Gastroesophageal sphincter (tissue), 4 donors: ENCODE measurements around the gene MFNG. TPM values are rescaled to one million over a fixed set of nuclear protein-coding genes. Genes with fewer than 3 reads are reported as not detected.
A peak's percentile ranks its signal among the peaks of the same experiment; 100 is the strongest.

Source experiments
- ATAC-seq: fragments of 150-250 bp; one replicate; pipeline ENCODE4 v1.9.1; 2016; ENCODE audit warnings: mild to moderate bottlenecking, moderate library complexity
- H3K27ac ChIP-seq, 4 donors: fragments of 200-600 bp; sonication (generic) in 3 of 4; 1 replicate in 3 of 4; 2 replicates in 1 of 4; pipeline ENCODE4 v1.5.1; 2016 to 2019
- H3K27me3 ChIP-seq: fragments of 200-600 bp; sonication (generic); one replicate; pipeline ENCODE4 v1.5.1; 2019
- H3K36me3 ChIP-seq, 2 donors: fragments of 200-600 bp; sonication (generic); one replicate each; pipeline ENCODE4 v1.5.1; 2019; ENCODE audit warnings: control low read depth in 1 of 2
- H3K4me1 ChIP-seq, 3 donors: fragments of 200-600 bp; sonication (generic); 1 replicate in 2 of 3; 2 replicates in 1 of 3; pipeline ENCODE4 v1.5.1; 2016 to 2019; ENCODE audit warnings: control low read depth in 2 of 3
- H3K4me3 ChIP-seq, 2 donors: fragments of 200-600 bp; sonication (generic); one replicate each; pipeline ENCODE4 v1.5.1; 2019; ENCODE audit warnings: mild to moderate bottlenecking in 1 of 2, moderate library complexity in 1 of 2
- H3K9me3 ChIP-seq, 3 donors: fragments of 200-600 bp; sonication (generic); one replicate each; pipeline ENCODE4 v1.5.1; 2017 to 2019; ENCODE audit warnings: control low read depth in 2 of 3
- CTCF ChIP-seq, 4 experiments: fragments of 200-600 bp in 2 of 4; fragments of 450-650 bp in 2 of 4; sonication (generic) in 1 of 4; IDR thresholded peaks; one replicate each; pipeline ENCODE4 v1.5.1; 2017 to 2019; ENCODE audit warnings: antibody characterized with exemption in 4 of 4, mild to moderate bottlenecking in 2 of 4, moderate library complexity in 2 of 4
- EP300 ChIP-seq: sonication (generic); formaldehyde crosslinking; IDR thresholded peaks from one replicate; pipeline ENCODE4 v1.6.1; 2017; ENCODE audit warnings: antibody characterized with exemption, mild to moderate bottlenecking
- POLR2A ChIP-seq, 2 donors: fragments of 450-650 bp; IDR thresholded peaks; one replicate each; pipeline ENCODE4 v1.6.1; 2017; ENCODE audit warnings: antibody characterized with exemption in 2 of 2, mild to moderate bottlenecking in 2 of 2, moderate library complexity in 1 of 2
- POLR2AphosphoS5 ChIP-seq: sonication (generic); formaldehyde crosslinking; IDR thresholded peaks from one replicate; pipeline ENCODE4 v1.6.1; 2017; ENCODE audit warnings: antibody characterized with exemption
- WGBS, 2 donors: methylation state at CpG; one replicate each; pipeline ENCODE4 v1.1.5; 2018; ENCODE audit warnings: low coverage in 1 of 2; 5-methylcytosine and 5-hydroxymethylcytosine counted together
- total RNA-seq, 4 donors: library from RNA; depleted of rRNA; stranded (reverse); fragments of >200 nt; gene quantifications; one replicate each; pipeline ENCODE4 v1.1.0, GENCODE V29; 2016

The MFNG gene
- total RNA-seq, 4 donors from 2014 or later = 6.4 to 14.6 (median 12.1) TPM

GRCh38 chr22:37514526-37515051, 28.4 kb upstream of the MFNG start:
- no peak overlapping the region for H3K27ac ChIP-seq

GRCh38 chr22:37511395-37512104, 25.4 kb upstream of the MFNG start:
- ATAC-seq = no peak
- Histone ChIP-seq H3K9me3 (no peaks in the 10 kb centered on the region), H3K4me1 (peaks cover 0 to 42% (median 11%) of the 10 kb centered on the region in 3 donors), H3K4me3 (no peak overlapping the region), H3K36me3 (peaks cover 0 to 9% of the 10 kb centered on the region in 2 donors), H3K27ac (peak overlapping the region in 3 of 4 donors; percentile 8 to 38 (median 37)), H3K27me3 (peaks cover 67% of the 10 kb centered on the region)
- TF ChIP-seq CTCF (IDR thresholded peaks at IDR 0.05) (no peak), POLR2AphosphoS5 (no peak), EP300 (no peak), POLR2A (IDR thresholded peaks at IDR 0.05) (no peak)
- WGBS, 2 donors = 93 to 96% methylated on average over 2 to 3 of the region's 6 CpGs

More at GRCh38 chr22:37514526-37515051, 28.4 kb upstream of the MFNG start:
- no peak for ATAC-seq
- Histone ChIP-seq H3K9me3 (no peaks in the 10 kb centered on the region), H3K4me3 (no peak overlapping the region), H3K36me3 (peaks cover 0 to 6% of the 10 kb centered on the region in 2 donors), H3K4me1 (peaks cover 0 to 39% (median 11%) of the 10 kb centered on the region in 3 donors), H3K27me3 (peaks cover 69% of the 10 kb centered on the region)
- 73% methylated on average over 2 of the region's 15 CpGs; no CpG with 5 or more reads in 1 of the 2 donors for whole genome bisulfite sequencing, 2 donors
- no peak for TF ChIP-seq POLR2AphosphoS5
- no peak for TF ChIP-seq EP300
- no peak for TF ChIP-seq POLR2A (IDR thresholded peaks at IDR 0.05)
- TF ChIP-seq CTCF (IDR thresholded peaks at IDR 0.05) = no peak

- ATAC-seq = no peak
- 73% methylated on average over 2 of the region's 10 CpGs; no CpG with 5 or more reads in 1 of the 2 donors for WGBS, 2 donors
- no peak overlapping the region for H3K4me3 ChIP-seq
- peak overlapping the region in 3 of 4 donors; percentile 18 to 60 (median 41) for H3K27ac ChIP-seq
- no peaks in the 10 kb centered on the region for H3K9me3 ChIP-seq
- H3K36me3 ChIP-seq = peaks cover 0 to 11% of the 10 kb centered on the region in 2 donors
- peaks cover 0 to 42% (median 11%) of the 10 kb centered on the region in 3 donors for H3K4me1 ChIP-seq
- peaks cover 65% of the 10 kb centered on the region for H3K27me3 ChIP-seq
- TF ChIP-seq POLR2AphosphoS5 (no peak), EP300 (no peak), CTCF (IDR thresholded peaks at IDR 0.05) (no peak), POLR2A (IDR thresholded peaks at IDR 0.05) (no peak)
These were observed 23.9 kb upstream of the MFNG start for GRCh38 chr22:37510091-37510490.

GRCh38 chr22:37509059-37509860, 23.1 kb upstream of the MFNG start:
- 50% methylated on average over 2 of the region's 10 CpGs; no CpG with 5 or more reads in 1 of the 2 donors for WGBS, 2 donors
- peaks cover 64% of the 10 kb centered on the region for H3K27me3 ChIP-seq
- no peak for TF ChIP-seq EP300
- no peak for TF ChIP-seq POLR2A (IDR thresholded peaks at IDR 0.05)
- TF ChIP-seq CTCF (IDR thresholded peaks at IDR 0.05) = no peak
- TF ChIP-seq POLR2AphosphoS5 = no peak
- peak; percentile 35 for ATAC-seq
- no peak overlapping the region for H3K4me3 ChIP-seq
- H3K9me3 ChIP-seq = no peaks in the 10 kb centered on the region
- peak overlapping the region in 3 of 4 donors; percentile 53 to 60 (median 54) for H3K27ac ChIP-seq
- peaks cover 0 to 11% of the 10 kb centered on the region in 2 donors for H3K36me3 ChIP-seq
- peaks cover 0 to 46% (median 11%) of the 10 kb centered on the region in 3 donors for H3K4me1 ChIP-seq
